Medulla oblongata (tissue), 1 donor: ENCODE results near the gene TMEM9.
"Not testable (repeated sequence)": the region's sequence is repeated elsewhere in the genome, so short reads cannot be mapped to it uniquely, and the experiment has no call there.

Experiments
- DNase-seq: peaks from one replicate; pipeline ENCODE4 v3.0.0-alpha.2; 2015; ENCODE audit errors: extremely low spot score

The TMEM9 gene

GRCh38 chr1:201173736-201174135 lies 19.5 kb upstream of the TMEM9 start:
- DNase-seq, result no peak

GRCh38 chr1:201172999-201173610 lies 18.8 kb upstream of the TMEM9 start:
- DNase-seq, result no peak

GRCh38 chr1:201172326-201172725 lies 18.1 kb upstream of the TMEM9 start:
- DNase-seq, result no peak

GRCh38 chr1:201171063-201172036 lies 17.1 kb upstream of the TMEM9 start:
- peak; percentile 38 for DNase-seq

GRCh38 chr1:201170533-201171062 lies 16.3 kb upstream of the TMEM9 start:
- DNase-seq, result peak; percentile 95

GRCh38 chr1:201169971-201170532 lies 15.8 kb upstream of the TMEM9 start:
- peak; percentile 13 for DNase-seq

- DNase-seq, result no peak
These were observed 14.9 kb upstream of the TMEM9 start for GRCh38 chr1:201169203-201169602.

DNA sequence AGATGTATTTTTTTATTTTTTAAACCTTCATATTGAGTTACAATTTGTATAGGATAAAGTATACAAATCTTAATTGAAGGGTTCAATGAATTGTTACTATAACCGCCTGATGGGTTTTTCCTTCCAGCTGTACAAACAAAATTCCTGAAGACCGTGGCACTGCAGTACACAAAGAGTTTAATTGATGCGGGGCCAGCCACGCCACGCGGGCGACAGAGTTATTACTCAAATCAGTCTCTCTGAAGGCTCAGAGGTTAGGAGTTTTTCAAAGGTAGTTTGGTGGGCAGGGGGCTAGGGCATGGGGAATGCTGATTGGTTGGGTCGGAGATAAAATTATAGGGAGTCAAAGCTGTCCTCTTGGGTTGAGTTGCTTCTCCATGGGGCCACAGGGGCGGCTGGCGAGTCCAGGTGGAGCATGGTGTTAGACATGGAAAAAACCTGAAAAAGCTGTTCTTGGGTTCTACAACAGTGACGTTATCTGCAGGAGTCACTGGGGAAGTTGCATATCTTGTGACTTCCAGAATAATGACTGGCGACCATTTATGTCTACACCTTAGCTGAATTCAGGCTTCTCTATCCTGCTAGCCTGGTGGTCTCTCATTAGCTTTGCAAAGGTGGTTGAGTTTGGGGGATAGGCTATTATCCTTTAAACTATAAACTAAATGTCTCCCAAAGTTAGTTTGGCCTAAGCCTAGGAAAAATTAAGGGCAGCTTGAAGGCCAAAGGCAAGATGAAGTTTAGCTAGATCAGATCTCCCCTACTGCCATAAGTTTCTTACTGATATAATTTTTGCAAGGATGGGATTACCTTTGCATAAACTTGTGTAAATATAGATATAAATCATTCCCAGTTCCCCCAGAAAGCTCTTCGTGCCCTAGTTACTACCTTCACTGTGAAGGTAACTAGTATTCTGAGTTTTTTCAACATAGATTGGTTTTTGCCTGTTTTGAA lies 13.0 kb upstream of the TMEM9 start:
- DNase-seq, result no peak

DNA sequence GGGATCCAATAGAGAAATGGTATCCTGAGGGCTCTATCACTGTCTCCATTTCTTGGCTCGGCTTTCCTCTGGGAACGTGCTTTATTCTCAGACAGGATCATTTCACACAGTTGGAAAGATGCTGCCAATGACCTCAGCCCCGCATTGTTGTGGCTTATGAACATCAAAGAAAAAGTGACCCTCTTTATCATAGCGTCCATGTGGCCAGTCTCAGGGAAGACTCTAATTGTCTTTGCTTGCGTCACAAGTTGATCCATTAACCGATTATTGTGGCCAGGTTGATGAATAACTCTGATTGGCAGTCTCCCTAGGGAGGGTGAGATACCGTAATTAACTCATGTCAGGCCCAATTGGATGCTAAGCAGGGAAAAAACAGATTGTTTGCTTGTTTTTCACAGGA lies 10.4 kb upstream of the TMEM9 start:
- no peak for DNase-seq

- no peak for DNase-seq
These were observed 9.4 kb upstream of the TMEM9 start for GRCh38 chr1:201163707-201164106.

DNA sequence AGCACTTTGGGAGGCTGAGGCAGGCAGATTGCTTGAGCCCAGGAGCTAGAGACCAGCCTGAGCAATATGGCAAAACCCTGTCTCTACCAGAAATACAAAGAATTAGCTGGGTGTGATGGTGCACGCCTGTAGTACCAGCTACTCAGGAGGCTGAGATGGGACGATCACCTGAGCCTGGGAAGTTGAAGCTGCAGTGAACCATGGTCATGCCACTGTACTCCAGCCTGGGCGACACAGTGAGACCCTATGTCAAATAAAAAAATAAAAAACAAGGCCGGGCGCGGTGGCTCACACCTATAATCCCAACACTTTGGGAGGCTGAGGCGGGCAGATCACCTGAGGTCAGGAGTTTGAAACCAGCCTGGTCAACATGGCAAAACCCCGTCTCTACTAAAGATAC lies 8.8 kb upstream of the TMEM9 start:
- not testable (repeated sequence) for DNase-seq

GRCh38 chr1:201157949-201158348 lies 3.7 kb upstream of the TMEM9 start:
- DNase-seq, result no peak

- DNase-seq, result no peak
These were observed 2.5 kb upstream of the TMEM9 start for GRCh38 chr1:201156819-201157218.

DNA sequence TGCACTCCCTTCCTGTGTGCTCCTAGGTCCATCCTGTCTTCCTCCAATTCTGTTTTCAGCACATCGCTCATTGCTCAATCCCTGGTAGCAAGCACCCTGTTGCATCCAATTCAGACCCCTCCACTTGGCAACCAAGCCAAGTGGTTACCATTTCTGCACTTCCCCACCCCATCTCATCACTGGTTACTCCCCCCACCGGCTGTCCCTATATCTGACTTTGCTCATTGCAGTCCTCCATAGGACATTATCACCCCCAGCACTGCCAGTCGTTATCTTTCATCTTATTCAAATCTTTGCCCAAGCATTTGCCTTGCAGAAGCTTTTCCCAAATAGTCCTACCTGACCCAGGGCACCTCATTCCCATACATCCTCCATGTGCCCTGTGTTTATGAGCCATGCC lies 2.1 kb upstream of the TMEM9 start:
- no peak for DNase-seq

DNA sequence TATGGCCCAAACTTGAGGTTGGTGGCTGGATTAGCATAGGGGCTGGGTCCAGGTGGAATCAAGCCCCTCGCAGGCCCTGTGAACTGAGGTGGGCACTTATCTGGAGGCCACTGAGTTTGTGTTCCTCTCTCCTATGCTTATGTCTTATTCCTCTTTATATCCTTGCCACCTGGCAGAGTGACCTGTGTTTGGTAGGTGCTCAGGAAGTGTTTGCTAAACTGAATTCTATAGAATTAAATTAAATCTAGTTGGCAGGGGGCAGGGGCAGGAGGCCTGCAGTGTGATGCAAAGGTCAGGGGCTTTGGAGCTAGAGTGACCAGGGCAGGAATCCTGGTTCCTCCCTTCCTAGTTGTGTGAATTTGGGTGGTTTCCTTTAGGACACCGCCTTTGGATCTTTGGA lies 1.1 kb upstream of the TMEM9 start:
- DNase-seq, result no peak

- DNase-seq, result peak; percentile 23
These were observed 543 bp downstream of the TMEM9 start for GRCh38 chr1:201153474-201154388.

- no peak for DNase-seq
These were observed 4.9 kb downstream of the TMEM9 start for GRCh38 chr1:201149400-201149799.

DNA sequence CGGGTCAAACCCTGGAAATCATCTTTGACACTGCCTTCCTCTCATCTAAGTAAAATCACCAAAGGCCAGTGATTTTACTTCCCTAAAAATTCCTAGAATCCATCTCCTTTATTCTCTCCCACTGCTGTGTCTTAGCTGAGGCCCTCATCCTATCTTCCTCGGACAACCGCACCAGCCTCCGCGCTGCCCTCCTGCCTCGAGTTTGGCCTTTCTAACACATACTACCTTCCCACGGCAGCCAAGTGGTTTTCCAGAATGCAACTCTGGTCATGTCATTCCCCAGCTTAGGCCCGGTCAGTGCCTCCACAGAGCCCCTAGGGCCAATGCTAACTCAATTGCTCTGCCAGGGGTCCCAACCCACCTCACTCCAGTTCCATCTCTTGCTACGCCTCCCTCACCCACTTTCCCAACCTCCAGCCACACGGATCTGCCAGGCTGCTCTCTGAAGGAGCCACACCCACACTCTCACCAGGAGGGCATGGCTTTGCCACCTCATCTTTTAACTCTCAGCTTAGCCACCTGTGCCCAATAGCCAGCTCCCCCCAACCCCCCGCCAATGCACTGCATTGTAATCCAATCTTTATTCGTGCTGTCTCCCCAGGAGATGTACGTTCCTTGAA lies 6.8 kb downstream of the TMEM9 start:
- DNase-seq, result no peak

- no peak for DNase-seq
These were observed 7.5 kb downstream of the TMEM9 start for GRCh38 chr1:201146626-201147390.
